Neural progenitor cell (in vitro differentiated cells): Measurements from ENCODE around the gene C11orf65. TPM values are rescaled to one million over a fixed set of nuclear protein-coding genes. Genes with fewer than 3 reads are reported as not detected.

ENCODE experiments used
- DNase-seq: peaks from one replicate; pipeline ENCODE4 v3.0.0-alpha.2; 2016; ENCODE audit warnings: low spot score
- H2AFZ ChIP-seq: fragments of 200-600 bp; sonication (generic); replicated peaks from 2 replicates; pipeline ENCODE4 v1.6.1; 2016; ENCODE audit warnings: antibody characterized with exemption
- H3F3A ChIP-seq: fragments of 200-600 bp; sonication (generic); 2 replicates; pipeline ENCODE4 v1.6.1; 2016; ENCODE audit warnings: antibody characterized with exemption, low read depth
- H3K27ac ChIP-seq: fragments of 200-600 bp; sonication (generic); 2 replicates; pipeline ENCODE4 v1.5.1; 2016; ENCODE audit warnings: mild to moderate bottlenecking
- H3K27me3 ChIP-seq: fragments of 200-600 bp; sonication (generic); 2 replicates; pipeline ENCODE4 v1.6.1; 2016; ENCODE audit warnings: mild to moderate bottlenecking, moderate library complexity
- H3K36me3 ChIP-seq: fragments of 200-600 bp; sonication (generic); 2 replicates; pipeline ENCODE4 v1.5.1; 2016
- H3K4me1 ChIP-seq: fragments of 200-600 bp; sonication (generic); 2 replicates; pipeline ENCODE4 v1.6.1; 2016; ENCODE audit warnings: mixed run types
- H3K4me2 ChIP-seq: fragments of 200-600 bp; sonication (generic); 2 replicates; pipeline ENCODE4 v1.6.1; 2016
- H3K4me3 ChIP-seq: fragments of 200-600 bp; sonication (generic); 2 replicates; pipeline ENCODE4 v1.5.1; 2016
- H3K79me2 ChIP-seq: fragments of 200-600 bp; sonication (generic); 2 replicates; pipeline ENCODE4 v1.6.1; 2016; ENCODE audit warnings: low read depth
- H3K9ac ChIP-seq: fragments of 200-600 bp; sonication (generic); 2 replicates; pipeline ENCODE4 v1.6.1; 2016
- H3K9me3 ChIP-seq: fragments of 200-600 bp; sonication (generic); 2 replicates; pipeline ENCODE4 v1.5.1; 2016; ENCODE audit warnings: low read depth
- H4K20me1 ChIP-seq: fragments of 200-600 bp; sonication (generic); 2 replicates; pipeline ENCODE4 v1.6.1; 2016; ENCODE audit warnings: low read depth
- H3K27ac Mint-ChIP-seq: 3 replicates; pipeline ENCODE4 v1.8.0; 2021; ENCODE audit warnings: mixed read lengths
- H3K27me3 Mint-ChIP-seq: 2 replicates; pipeline ENCODE4 v1.8.0; 2022; ENCODE audit warnings: low read depth, mild to moderate bottlenecking, inconsistent platforms, moderate library complexity, mixed read lengths; ENCODE audit not compliant: insufficient read depth
- H3K36me3 Mint-ChIP-seq: 3 replicates; pipeline ENCODE4 v1.8.0; 2021; ENCODE audit warnings: mixed read lengths
- H3K4me1 Mint-ChIP-seq: 3 replicates; pipeline ENCODE4 v1.8.0; 2021; ENCODE audit warnings: mixed read lengths
- H3K4me3 Mint-ChIP-seq: 3 replicates; pipeline ENCODE4 v1.8.0; 2021; ENCODE audit warnings: mild to moderate bottlenecking, moderate library complexity, mixed read lengths
- H3K9me3 Mint-ChIP-seq: 3 replicates; pipeline ENCODE4 v1.8.0; 2020; ENCODE audit warnings: mixed read lengths
- CTCF ChIP-seq: fragments of 200-600 bp; sonication (generic); IDR thresholded peaks from 2 replicates; pipeline ENCODE4 v1.5.1; 2017; ENCODE audit warnings: antibody characterized with exemption, mild to moderate bottlenecking
- EZH2 ChIP-seq: fragments of 200-600 bp; sonication (generic); IDR thresholded peaks from 2 replicates; pipeline ENCODE4 v1.6.1; 2017; ENCODE audit warnings: antibody characterized with exemption, mild to moderate bottlenecking, moderate library complexity
- EZH2phosphoT487 ChIP-seq: fragments of 200-600 bp; sonication (generic); IDR thresholded peaks from 2 replicates; pipeline ENCODE4 v1.6.1; 2017; ENCODE audit warnings: antibody characterized with exemption
- total RNA-seq: library from RNA; depleted of rRNA; stranded (reverse); fragments of >200 nt; gene quantifications from 2 replicates; pipeline ENCODE4 v1.2.3, GENCODE V29; 2015; ENCODE audit warnings: low replicate concordance

Gene C11orf65
- total RNA-seq, 1 donor from 2014 or later: 11.4 TPM

DNA sequence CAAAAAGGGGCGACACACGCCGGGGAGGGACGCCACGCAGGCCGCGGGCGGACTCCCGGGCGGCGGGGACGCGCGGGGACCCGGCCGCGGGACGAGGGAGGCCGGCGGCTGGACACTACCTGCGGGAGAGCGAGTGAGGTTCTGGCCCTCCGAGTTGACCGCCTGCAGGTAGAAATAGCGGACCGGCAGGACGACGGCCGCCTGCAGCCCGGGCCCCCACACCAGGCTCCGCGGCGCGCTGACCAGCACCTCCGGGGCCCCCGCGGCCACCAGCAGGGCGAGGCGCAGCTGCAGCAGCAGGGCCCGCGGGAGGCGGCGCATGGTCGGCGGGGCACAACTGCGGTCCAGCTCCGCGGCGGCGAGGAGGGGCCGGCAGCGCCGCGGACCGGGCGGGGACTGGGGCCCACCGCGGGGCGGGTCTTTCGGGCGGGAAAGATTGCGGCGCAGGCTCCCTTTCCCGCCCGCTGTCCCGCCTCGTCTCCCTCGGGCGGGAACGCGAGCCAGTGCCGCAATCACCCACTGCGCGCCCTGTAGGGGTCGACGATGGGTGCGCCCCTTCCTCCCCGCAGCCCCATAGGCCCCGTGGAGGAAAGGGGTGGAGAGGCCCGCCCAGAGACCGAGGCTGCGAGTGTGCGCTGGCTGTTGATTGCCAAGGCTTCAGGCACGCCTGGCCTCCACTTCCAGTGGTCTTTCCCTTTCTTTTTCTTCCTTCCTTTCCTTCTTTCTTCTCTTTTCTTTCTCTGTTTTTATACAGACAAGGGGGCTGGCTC lies 30.9 kb upstream of the C11orf65 start, which contains the start of gene POGLUT3:
Gene POGLUT3 (minus strand): TSS at position 339 of the 770 bp plus-strand sequence. CDS start 18 bp downstream, at position 321.
- H3K4me2 ChIP-seq: peak within 1 kb of the TSS; percentile 86
- peak within 1 kb of the TSS; percentile 98 for H3K27ac Mint-ChIP-seq
- no peak for TF ChIP-seq EZH2
- no peak for TF ChIP-seq EZH2phosphoT487
- no peak for TF ChIP-seq CTCF
- no peaks in the 10 kb centered on the region for H3K36me3 Mint-ChIP-seq
- peaks cover 11% of the 10 kb centered on the region for H3K27me3 ChIP-seq
- H3K27ac ChIP-seq: peak within 1 kb of the TSS; percentile 47
- peak within 1 kb of the TSS; percentile 97 for H3K4me3 Mint-ChIP-seq
- no peaks in the 10 kb centered on the region for H3K9me3 Mint-ChIP-seq
- DNase-seq: peak; percentile 88
- peaks cover 17% of the 10 kb centered on the region for H3F3A ChIP-seq
- no peaks in the 10 kb centered on the region for H4K20me1 ChIP-seq
- H3K9me3 ChIP-seq: no peaks in the 10 kb centered on the region
- H3K36me3 ChIP-seq: no peaks in the 10 kb centered on the region
- H3K4me1 Mint-ChIP-seq: peaks cover 30% of the 10 kb centered on the region
- H3K79me2 ChIP-seq: no peaks in the 10 kb centered on the region
- peak within 1 kb of the TSS; percentile 76 for H3K4me3 ChIP-seq
- H2AFZ ChIP-seq: peak within 1 kb of the TSS; percentile 99
- no peaks in the 10 kb centered on the region for H3K27me3 Mint-ChIP-seq
- peak within 1 kb of the TSS; percentile 42 for H3K9ac ChIP-seq
- H3K4me1 ChIP-seq: peaks cover 12% of the 10 kb centered on the region

DNA sequence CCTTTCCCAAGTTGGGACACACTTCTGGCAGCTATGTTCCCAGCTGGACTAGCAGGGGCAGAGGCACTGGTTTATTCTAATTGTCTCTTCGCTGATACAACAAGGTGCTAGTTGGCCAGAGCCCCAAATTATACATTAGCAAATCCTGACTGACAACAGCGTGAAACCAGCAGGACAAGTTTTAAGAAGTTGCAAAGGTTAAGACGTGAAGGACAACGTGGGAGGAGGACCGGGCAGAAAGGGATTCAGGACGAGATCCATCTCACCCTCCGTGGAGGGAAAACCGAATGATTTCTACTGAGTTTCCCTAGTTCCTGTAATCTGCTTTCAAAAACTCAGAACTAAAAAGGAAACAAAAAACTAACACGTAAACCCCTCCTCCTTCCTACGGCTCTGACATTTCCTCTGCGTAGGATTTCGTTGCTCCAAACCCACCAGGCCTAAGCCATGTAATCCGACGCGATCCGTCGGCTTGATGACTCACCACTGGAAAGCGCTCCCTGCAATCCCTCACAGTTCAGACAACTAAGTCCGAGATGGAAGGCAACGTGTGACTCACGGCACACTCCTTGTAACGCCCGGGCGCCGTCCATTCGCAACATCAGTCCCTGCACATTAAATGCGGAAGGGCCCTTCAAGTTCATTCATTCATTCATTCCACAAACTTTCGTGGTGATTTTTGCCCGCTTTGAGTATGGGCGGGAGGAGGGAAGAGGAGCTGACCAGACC lies 30.2 kb upstream of the C11orf65 start:
- DNase-seq: peak; percentile 93
- H2AFZ ChIP-seq: peak overlapping the region; percentile 99
- no peaks in the 10 kb centered on the region for H3K9me3 Mint-ChIP-seq
- peak overlapping the region; percentile 42 for H3K9ac ChIP-seq
- H3K4me2 ChIP-seq: peak overlapping the region; percentile 86
- H3K36me3 Mint-ChIP-seq: no peaks in the 10 kb centered on the region
- H3K27me3 ChIP-seq: peaks cover 11% of the 10 kb centered on the region
- H3K4me1 Mint-ChIP-seq: peaks cover 30% of the 10 kb centered on the region
- peaks cover 17% of the 10 kb centered on the region for H3F3A ChIP-seq
- no peaks in the 10 kb centered on the region for H3K27me3 Mint-ChIP-seq
- no peaks in the 10 kb centered on the region for H3K9me3 ChIP-seq
- TF ChIP-seq EZH2: peak; percentile 27
- no peak for TF ChIP-seq CTCF
- H3K27ac ChIP-seq: peak overlapping the region; percentile 47
- H3K27ac Mint-ChIP-seq: peak overlapping the region; percentile 98
- peaks cover 12% of the 10 kb centered on the region for H3K4me1 ChIP-seq
- no peaks in the 10 kb centered on the region for H3K79me2 ChIP-seq
- H3K4me3 ChIP-seq: peak overlapping the region; percentile 76
- no peaks in the 10 kb centered on the region for H4K20me1 ChIP-seq
- H3K36me3 ChIP-seq: no peaks in the 10 kb centered on the region
- H3K4me3 Mint-ChIP-seq: peak overlapping the region; percentile 97

- Histone ChIP-seq H3K9me3 (no peaks in the 10 kb centered on the region), H3K27ac (no peak overlapping the region), H3K4me2 (peak overlapping the region; percentile 86), H3K4me3 (peak overlapping the region; percentile 76), H3K36me3 (no peaks in the 10 kb centered on the region), H3K79me2 (no peaks in the 10 kb centered on the region), H3F3A (peaks cover 17% of the 10 kb centered on the region), H3K9ac (no peak overlapping the region), H3K4me1 (peaks cover 12% of the 10 kb centered on the region), H2AFZ (peak overlapping the region; percentile 99), H3K27me3 (peaks cover 11% of the 10 kb centered on the region), H4K20me1 (no peaks in the 10 kb centered on the region)
- TF ChIP-seq EZH2phosphoT487 (no peak), CTCF (no peak), EZH2 (no peak)
- H3K9me3 Mint-ChIP-seq: no peaks in the 10 kb centered on the region
- no peaks in the 10 kb centered on the region for H3K36me3 Mint-ChIP-seq
- no peaks in the 10 kb centered on the region for H3K27me3 Mint-ChIP-seq
- no peak overlapping the region for H3K27ac Mint-ChIP-seq
- no peak for DNase-seq
- H3K4me3 Mint-ChIP-seq: peak overlapping the region; percentile 97
- peaks cover 30% of the 10 kb centered on the region for H3K4me1 Mint-ChIP-seq
Observed at GRCh38 chr11:108496643-108497256, 29.4 kb upstream of the C11orf65 start.
